SU-DHL-6 (cell line): Measurements from ENCODE around the gene S100A1.

Source experiments
- EZH2phosphoT487 ChIP-seq: fragments of 200-600 bp; sonication (generic), shearing (Covaris generic); conservative IDR thresholded peaks from 2 replicates; pipeline ENCODE4 v1.6.1; 2018; ENCODE audit warnings: mild to moderate bottlenecking, antibody characterized with exemption, low read length, moderate library complexity, mixed read lengths
- TF ChIP-seq, protein P1 (sequence below): fragments of 200-600 bp; sonication (generic); IDR thresholded peaks from one replicate; pipeline ENCODE4 v1.5.1; 2017; ENCODE audit warnings: antibody characterized with exemption, mild to moderate bottlenecking, low read length, moderate library complexity; ENCODE audit not compliant: insufficient read depth, poor library complexity, severe bottlenecking

DNA sequence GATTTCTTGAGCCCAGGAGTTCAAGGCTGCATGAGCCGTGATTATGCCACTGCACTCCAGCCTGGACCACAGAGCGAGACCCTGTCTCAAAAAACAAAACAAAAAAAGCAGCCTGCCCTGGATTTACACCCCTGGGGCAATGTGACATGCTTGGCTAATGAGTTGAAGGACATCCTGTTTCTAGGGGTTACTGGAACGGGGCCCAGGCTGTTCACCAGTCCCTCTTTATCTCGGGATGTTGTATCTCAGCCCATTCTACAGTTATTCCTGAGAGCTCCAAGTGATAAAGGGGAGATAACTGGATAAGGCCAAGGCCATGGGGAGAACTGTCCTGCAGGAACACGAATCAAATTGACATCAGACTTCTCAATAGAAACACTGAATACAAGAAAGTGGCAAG, 40.9 kb upstream of the S100A1 start:
- TF ChIP-seq, protein P1, sequence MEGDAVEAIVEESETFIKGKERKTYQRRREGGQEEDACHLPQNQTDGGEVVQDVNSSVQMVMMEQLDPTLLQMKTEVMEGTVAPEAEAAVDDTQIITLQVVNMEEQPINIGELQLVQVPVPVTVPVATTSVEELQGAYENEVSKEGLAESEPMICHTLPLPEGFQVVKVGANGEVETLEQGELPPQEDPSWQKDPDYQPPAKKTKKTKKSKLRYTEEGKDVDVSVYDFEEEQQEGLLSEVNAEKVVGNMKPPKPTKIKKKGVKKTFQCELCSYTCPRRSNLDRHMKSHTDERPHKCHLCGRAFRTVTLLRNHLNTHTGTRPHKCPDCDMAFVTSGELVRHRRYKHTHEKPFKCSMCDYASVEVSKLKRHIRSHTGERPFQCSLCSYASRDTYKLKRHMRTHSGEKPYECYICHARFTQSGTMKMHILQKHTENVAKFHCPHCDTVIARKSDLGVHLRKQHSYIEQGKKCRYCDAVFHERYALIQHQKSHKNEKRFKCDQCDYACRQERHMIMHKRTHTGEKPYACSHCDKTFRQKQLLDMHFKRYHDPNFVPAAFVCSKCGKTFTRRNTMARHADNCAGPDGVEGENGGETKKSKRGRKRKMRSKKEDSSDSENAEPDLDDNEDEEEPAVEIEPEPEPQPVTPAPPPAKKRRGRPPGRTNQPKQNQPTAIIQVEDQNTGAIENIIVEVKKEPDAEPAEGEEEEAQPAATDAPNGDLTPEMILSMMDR = no peak
- TF ChIP-seq EZH2phosphoT487 = no peak
